K562 (cell line): Measurements from ENCODE around the gene MTMR3. TPM values are rescaled to one million over a fixed set of nuclear protein-coding genes. Genes with fewer than 3 reads are reported as not detected.

Experiments used
- EP400 ChIP-seq: fragments of 450-650 bp; IDR thresholded peaks from 2 replicates; pipeline ENCODE4 v1.6.1; 2017; ENCODE audit warnings: antibody characterized with exemption, mild to moderate bottlenecking, moderate library complexity
- FOXA3 ChIP-seq, 2 experiments: fragments of 450-650 bp in 1 of 2; sonication (generic) in 1 of 2; formaldehyde crosslinking; IDR thresholded peaks in 1 of 2; conservative IDR thresholded peaks in 1 of 2; 2 replicates each; pipeline versions ENCODE4 v1.4.0 to v1.8.0; 2020 to 2022; ENCODE audit warnings: mild to moderate bottlenecking in 2 of 2, missing genetic modification reagents in 1 of 2
- HCFC1 ChIP-seq: IDR thresholded peaks from 2 replicates; pipeline ENCODE4 v1.6.1; 2012; ENCODE audit warnings: low read depth, low read length, improper control_type of control experiment
- ILF3 ChIP-seq: fragments of 450-650 bp; IDR thresholded peaks from 2 replicates; pipeline ENCODE4 v1.6.1; 2018; ENCODE audit warnings: antibody characterized with exemption, mild to moderate bottlenecking, moderate library complexity, borderline replicate concordance
- MEF2A ChIP-seq: IDR thresholded peaks from 2 replicates; pipeline ENCODE4 v1.6.1; 2011; ENCODE audit warnings: low read depth, mild to moderate bottlenecking, low read length, moderate library complexity; ENCODE audit not compliant: control insufficient read depth
- RBBP5 ChIP-seq: fragments of 200-600 bp; sonication (generic); IDR thresholded peaks from 2 replicates; pipeline ENCODE4 v1.6.1; 2012; ENCODE audit warnings: borderline replicate concordance, mild to moderate bottlenecking, low read length, control low read depth, inconsistent platforms; ENCODE audit not compliant: insufficient read depth, poor library complexity, severe bottlenecking
- SIN3A ChIP-seq, 2 experiments: fragments of 150-350 bp in 1 of 2; IDR thresholded peaks; 2 replicates each; pipeline ENCODE4 v1.6.1; 2011 to 2016; ENCODE audit warnings: borderline replicate concordance in 2 of 2, low read depth in 2 of 2, low read length in 2 of 2, mild to moderate bottlenecking in 2 of 2, moderate library complexity in 2 of 2; ENCODE audit not compliant: control insufficient read depth in 1 of 2
- TAL1 ChIP-seq: fragments of 450-650 bp; IDR thresholded peaks from 2 replicates; pipeline ENCODE4 v1.6.1; 2016; ENCODE audit warnings: mild to moderate bottlenecking
- ZEB2 ChIP-seq: fragments of 450-650 bp; IDR thresholded peaks from 2 replicates; pipeline ENCODE4 v1.6.1; 2016
- ZNF133 ChIP-seq: fragments of 250-450 bp; sonication (Bioruptor Pico); IDR thresholded peaks from 2 replicates; pipeline ENCODE4 v1.4.0; 2020; ENCODE audit warnings: mild to moderate bottlenecking
- ZNF140 ChIP-seq: fragments of 250-450 bp; sonication (Bioruptor Pico); IDR thresholded peaks from 2 replicates; pipeline ENCODE4 v1.8.0; 2021; ENCODE audit warnings: moderate library complexity, mild to moderate bottlenecking, inconsistent platforms
- polyA plus RNA-seq, 8 experiments: library from polyadenylated mRNA; depleted of rRNA in 4 of 8; stranded (reverse) in 5 of 8; unstranded in 3 of 8; fragments of >200 nt; fragmentation: Nextera tagmentation in 2 of 8; fragmentation: Illumina TruSeq in 1 of 8; extraction: Ambion mirVana in 2 of 8; extraction: Trizol in 1 of 8; gene quantifications; 2 replicates each; pipeline versions ENCODE4 v1.2.1 to v1.2.3, GENCODE V29; 2011 to 2014; ENCODE audit warnings: inconsistent platforms in 1 of 8, missing spikeins in 1 of 8
- total RNA-seq, 7 experiments: library from RNA; depleted of rRNA in 6 of 7; stranded (reverse); fragments of >200 nt in 6 of 7; fragmentation: Illumina TruSeq in 2 of 7; extraction: Trizol in 2 of 7; gene quantifications; 2 replicates each; pipeline versions ENCODE4 v1.2.1 to v1.2.3, GENCODE V29; 2011 to 2021; ENCODE audit warnings: low replicate concordance in 1 of 7
- TF ChIP-seq, protein P1 (sequence below), 2 experiments: fragments of 450-650 bp; formaldehyde crosslinking in 1 of 2; IDR thresholded peaks; 2 replicates each; pipeline versions ENCODE4 v1.4.0 to v1.6.1; 2014 to 2020; ENCODE audit warnings: mild to moderate bottlenecking in 2 of 2, borderline replicate concordance in 1 of 2, low read depth in 1 of 2
- TF ChIP-seq, protein P2 (sequence below): fragments of 250-450 bp; sonication (Bioruptor Pico); IDR thresholded peaks from 2 replicates; pipeline ENCODE4 v1.9.0; 2021; ENCODE audit warnings: mild to moderate bottlenecking, inconsistent platforms
- TF ChIP-seq, protein P3 (sequence below): sonication (generic); formaldehyde crosslinking; IDR thresholded peaks from 2 replicates; pipeline ENCODE4 v1.8.0; 2022; ENCODE audit warnings: mild to moderate bottlenecking, missing genetic modification reagents

The MTMR3 gene
- total and polyA plus RNA-seq, 9 of the 15 experiments (the other 6 are each of a cell fraction or from before 2014, with no cell fraction given) = 1.6 to 13.7 (median 7.9) TPM

DNA sequence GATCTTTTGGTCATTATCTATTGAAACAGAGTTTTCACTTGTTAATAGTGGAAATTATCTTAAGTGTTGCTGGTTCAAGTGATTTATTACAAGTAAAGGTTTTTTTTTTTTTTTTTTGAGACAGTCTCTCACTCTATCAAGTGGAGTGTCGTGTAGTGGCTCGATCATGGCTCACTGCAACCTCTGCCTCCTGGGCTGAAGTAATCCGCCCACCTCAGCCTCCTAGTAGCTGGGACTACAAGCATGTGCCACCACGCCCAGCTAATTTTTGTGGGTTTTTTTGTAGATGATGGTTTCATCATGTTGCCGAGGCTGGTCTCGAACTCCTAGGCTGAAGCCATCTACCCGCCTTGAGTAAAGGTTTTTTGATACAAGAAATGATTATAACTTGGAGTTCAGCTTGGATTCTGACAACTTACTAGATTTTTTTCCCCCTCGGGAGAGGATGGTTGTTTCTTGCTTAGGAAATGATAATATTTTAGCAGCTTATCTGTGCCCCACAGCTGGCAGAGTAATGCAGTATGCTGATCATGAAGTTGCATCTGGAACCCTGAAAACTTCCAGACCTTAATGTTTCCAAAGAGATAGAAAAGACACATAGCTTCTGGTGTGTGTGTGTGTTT lies 68.9 kb downstream of the MTMR3 start (continued):
- TF ChIP-seq SIN3A (IDR thresholded peaks at IDR 0.05; ENCODE audit: borderline replicate concordance in 2 of 2, control insufficient read depth in 1 of 2, low read depth in 2 of 2, low read length in 2 of 2) (no peak), ZEB2 (no peak; the same call in 1 of the 2 replicates), ILF3 (peak; percentile 68; the same call in 1 of the 2 replicates), ZNF140 (CRISPR knock-in tag) (no peak), RBBP5 (no peak), EP400 (peak; percentile 17; the same call in 1 of the 2 replicates), HCFC1 (no peak), ZNF133 (CRISPR knock-in tag) (no peak), MEF2A (no peak), TAL1 (peak; percentile 98), FOXA3 (CRISPR knock-in tag; conservative IDR thresholded peaks at IDR 0.05 in 1 of 2, IDR thresholded peaks at IDR 0.05 in 1 of 2) (no peak)
- TF ChIP-seq, protein P1, sequence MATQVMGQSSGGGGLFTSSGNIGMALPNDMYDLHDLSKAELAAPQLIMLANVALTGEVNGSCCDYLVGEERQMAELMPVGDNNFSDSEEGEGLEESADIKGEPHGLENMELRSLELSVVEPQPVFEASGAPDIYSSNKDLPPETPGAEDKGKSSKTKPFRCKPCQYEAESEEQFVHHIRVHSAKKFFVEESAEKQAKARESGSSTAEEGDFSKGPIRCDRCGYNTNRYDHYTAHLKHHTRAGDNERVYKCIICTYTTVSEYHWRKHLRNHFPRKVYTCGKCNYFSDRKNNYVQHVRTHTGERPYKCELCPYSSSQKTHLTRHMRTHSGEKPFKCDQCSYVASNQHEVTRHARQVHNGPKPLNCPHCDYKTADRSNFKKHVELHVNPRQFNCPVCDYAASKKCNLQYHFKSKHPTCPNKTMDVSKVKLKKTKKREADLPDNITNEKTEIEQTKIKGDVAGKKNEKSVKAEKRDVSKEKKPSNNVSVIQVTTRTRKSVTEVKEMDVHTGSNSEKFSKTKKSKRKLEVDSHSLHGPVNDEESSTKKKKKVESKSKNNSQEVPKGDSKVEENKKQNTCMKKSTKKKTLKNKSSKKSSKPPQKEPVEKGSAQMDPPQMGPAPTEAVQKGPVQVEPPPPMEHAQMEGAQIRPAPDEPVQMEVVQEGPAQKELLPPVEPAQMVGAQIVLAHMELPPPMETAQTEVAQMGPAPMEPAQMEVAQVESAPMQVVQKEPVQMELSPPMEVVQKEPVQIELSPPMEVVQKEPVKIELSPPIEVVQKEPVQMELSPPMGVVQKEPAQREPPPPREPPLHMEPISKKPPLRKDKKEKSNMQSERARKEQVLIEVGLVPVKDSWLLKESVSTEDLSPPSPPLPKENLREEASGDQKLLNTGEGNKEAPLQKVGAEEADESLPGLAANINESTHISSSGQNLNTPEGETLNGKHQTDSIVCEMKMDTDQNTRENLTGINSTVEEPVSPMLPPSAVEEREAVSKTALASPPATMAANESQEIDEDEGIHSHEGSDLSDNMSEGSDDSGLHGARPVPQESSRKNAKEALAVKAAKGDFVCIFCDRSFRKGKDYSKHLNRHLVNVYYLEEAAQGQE (IDR thresholded peaks at IDR 0.05; ENCODE audit: borderline replicate concordance) = no peak
- TF ChIP-seq, protein P1 (CRISPR knock-in tag; IDR thresholded peaks at IDR 0.05; ENCODE audit: low read depth) = no peak
- TF ChIP-seq, protein P2, sequence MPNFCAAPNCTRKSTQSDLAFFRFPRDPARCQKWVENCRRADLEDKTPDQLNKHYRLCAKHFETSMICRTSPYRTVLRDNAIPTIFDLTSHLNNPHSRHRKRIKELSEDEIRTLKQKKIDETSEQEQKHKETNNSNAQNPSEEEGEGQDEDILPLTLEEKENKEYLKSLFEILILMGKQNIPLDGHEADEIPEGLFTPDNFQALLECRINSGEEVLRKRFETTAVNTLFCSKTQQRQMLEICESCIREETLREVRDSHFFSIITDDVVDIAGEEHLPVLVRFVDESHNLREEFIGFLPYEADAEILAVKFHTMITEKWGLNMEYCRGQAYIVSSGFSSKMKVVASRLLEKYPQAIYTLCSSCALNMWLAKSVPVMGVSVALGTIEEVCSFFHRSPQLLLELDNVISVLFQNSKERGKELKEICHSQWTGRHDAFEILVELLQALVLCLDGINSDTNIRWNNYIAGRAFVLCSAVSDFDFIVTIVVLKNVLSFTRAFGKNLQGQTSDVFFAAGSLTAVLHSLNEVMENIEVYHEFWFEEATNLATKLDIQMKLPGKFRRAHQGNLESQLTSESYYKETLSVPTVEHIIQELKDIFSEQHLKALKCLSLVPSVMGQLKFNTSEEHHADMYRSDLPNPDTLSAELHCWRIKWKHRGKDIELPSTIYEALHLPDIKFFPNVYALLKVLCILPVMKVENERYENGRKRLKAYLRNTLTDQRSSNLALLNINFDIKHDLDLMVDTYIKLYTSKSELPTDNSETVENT = no peak
- TF ChIP-seq, protein P3, sequence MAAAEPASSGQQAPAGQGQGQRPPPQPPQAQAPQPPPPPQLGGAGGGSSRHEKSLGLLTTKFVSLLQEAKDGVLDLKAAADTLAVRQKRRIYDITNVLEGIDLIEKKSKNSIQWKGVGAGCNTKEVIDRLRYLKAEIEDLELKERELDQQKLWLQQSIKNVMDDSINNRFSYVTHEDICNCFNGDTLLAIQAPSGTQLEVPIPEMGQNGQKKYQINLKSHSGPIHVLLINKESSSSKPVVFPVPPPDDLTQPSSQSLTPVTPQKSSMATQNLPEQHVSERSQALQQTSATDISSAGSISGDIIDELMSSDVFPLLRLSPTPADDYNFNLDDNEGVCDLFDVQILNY (CRISPR knock-in tag) = no peak
